Right cardiac atrium (tissue), 5 donors: ENCODE data around the gene SCN1A. TPM values are rescaled to one million over a fixed set of nuclear protein-coding genes. Genes with fewer than 3 reads are reported as not detected.
"Not testable (repeated sequence)": the region's sequence is repeated elsewhere in the genome, so short reads cannot be mapped to it uniquely, and the experiment has no call there.

ENCODE experiments used
- ATAC-seq, 2 donors: fragments of 200-7000 bp; cut with Tn5 transposase; one replicate each; pipeline versions ENCODE4 v1.8.0 to v1.9.1; 2020; ENCODE audit warnings: moderate library complexity in 2 of 2, mild to moderate bottlenecking in 1 of 2
- DNase-seq, 3 donors: peaks; one replicate each; pipeline ENCODE4 v3.0.0-alpha.2; 2020
- H3K27ac ChIP-seq: one replicate; pipeline ENCODE4 v1.5.1; 2013; ENCODE audit warnings: mild to moderate bottlenecking, low read length, control low read depth, moderate library complexity
- H3K27me3 ChIP-seq: one replicate; pipeline ENCODE4 v1.6.1; 2013; ENCODE audit not compliant: control insufficient read depth, insufficient read depth
- H3K4me1 ChIP-seq: one replicate; pipeline ENCODE4 v1.6.1; 2013; ENCODE audit warnings: low read length; ENCODE audit not compliant: control insufficient read depth, insufficient read depth
- H3K4me3 ChIP-seq: one replicate; pipeline ENCODE4 v1.5.1; 2013; ENCODE audit warnings: low read length, control low read depth
- H3K9me3 ChIP-seq: one replicate; pipeline ENCODE4 v1.6.1; 2013; ENCODE audit warnings: low read length; ENCODE audit not compliant: control insufficient read depth
- WGBS: extraction: QIAGEN DNeasy Blood & Tissue Kit; methylation state at CpG from one replicate; pipeline ENCODE4 v1.1.7; 2013; 5-methylcytosine and 5-hydroxymethylcytosine counted together
- intact Hi-C, 4 donors: fragments of 100-400 bp; cut with DNase I; formaldehyde crosslinking; loops; one replicate each; pipeline versions ENCODE4 v1.11.0 to v1.14.0; 2022 to 2023
- polyA plus RNA-seq: library from polyadenylated mRNA; stranded (reverse); fragments of 200-250 nt; gene quantifications from one replicate; pipeline ENCODE4 v1.2.3, GENCODE V29; 2013
- total RNA-seq, 4 donors: library from RNA; stranded (reverse); fragmentation: NEBNext Ultra II Directional; extraction: Animal tissue kit (Norgen Biotek cat#: 25700); gene quantifications; one replicate each; pipeline ENCODE4 v1.2.1, GENCODE V29; 2021
- donor health status: healthy with polysubstance abuse.
- donor health status: DM: no; HTN: yes; CAD: no.
- donor health status: DM: no; HTN: no; CAD: no.
- donor health status: DM: no; HTN: yes; CAD: no; lungs with severe emphysema.
- donor health status: DM: yes; HTN: yes; CAD: no.

SCN1A gene
- total and polyA plus RNA-seq, 5 donors: 0.06 to 0.59 (median 0.20) TPM

DNA sequence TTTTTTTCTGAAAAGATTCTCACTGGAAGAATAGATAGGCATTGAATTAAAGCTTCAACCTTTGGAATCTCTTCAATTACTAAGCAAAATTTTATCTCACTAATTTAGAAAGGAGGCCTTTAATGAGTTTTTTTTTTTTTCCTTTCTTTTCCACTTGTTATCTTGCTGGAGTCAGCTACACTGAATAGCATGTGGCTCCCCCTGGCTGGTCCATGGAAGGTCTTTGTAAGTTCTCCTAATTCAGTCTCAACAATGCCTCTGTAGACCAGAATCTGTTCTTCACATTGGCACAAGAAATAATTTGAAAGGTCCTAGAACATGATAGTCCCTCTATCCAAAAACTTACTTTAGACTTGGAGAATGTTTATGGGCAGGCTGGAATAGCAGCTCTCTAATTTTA is 24.2 kb upstream of the SCN1A start:
- DNase-seq (no peak), ATAC-seq (no peak)
- Histone ChIP-seq H3K4me1 (peaks cover 2% of the 10 kb centered on the region), H3K27me3 (no peaks in the 10 kb centered on the region), H3K27ac (no peak overlapping the region), H3K9me3 (no peaks in the 10 kb centered on the region), H3K4me3 (no peak overlapping the region)
- intact Hi-C loops: no loop called here

DNA sequence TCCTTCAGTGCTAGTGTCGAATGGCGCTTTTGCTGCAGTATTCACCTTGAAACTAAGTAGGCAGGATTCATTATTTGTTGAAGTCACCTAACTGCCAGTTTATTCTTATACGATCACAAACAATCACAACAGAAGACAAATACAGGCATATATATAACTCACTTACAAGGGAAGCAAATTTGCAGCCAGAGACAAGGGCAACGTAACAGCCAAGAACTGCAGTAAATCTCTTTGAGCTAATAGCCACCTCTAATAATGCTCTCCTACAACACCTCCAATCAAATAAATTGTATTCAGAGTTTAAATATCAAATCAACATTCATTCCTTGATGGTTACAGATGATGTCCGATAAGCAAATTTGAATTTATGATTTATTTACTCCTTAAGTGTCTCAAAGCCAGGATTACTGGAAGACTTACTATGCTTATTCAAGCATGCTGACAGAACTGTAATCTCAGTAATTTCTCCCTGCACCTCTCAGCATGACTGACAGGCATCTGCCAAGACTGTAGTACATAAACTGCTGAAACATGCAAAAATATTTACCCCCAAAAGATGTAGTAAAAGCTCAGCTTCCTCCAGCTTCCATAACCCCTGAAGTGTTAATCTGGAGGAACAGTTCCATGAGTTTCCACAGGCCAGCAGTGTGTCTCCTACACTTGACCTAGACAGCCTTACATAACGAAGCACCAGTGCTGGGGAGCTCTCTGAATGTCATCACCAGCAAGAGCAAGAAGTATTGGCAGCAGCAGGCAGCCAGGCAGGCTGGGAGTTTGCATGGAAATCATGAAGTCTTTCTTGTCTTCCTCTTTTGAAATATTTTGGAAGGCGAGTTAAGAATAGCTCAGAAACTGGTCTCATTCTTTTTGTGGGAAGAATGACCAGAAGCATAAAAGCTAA is 20.9 kb upstream of the SCN1A start:
- DNase-seq: peak in 1 of 3 donors; percentile 25
- Histone ChIP-seq H3K4me3 (no peak overlapping the region), H3K9me3 (no peaks in the 10 kb centered on the region), H3K27me3 (no peaks in the 10 kb centered on the region), H3K27ac (no peak overlapping the region), H3K4me1 (peaks cover 2% of the 10 kb centered on the region)
- intact Hi-C loops: no loop called here
- ATAC-seq: peak; percentile 59 to 84
- 68% methylated on average over 7 of the region's 7 CpGs for WGBS

DNA sequence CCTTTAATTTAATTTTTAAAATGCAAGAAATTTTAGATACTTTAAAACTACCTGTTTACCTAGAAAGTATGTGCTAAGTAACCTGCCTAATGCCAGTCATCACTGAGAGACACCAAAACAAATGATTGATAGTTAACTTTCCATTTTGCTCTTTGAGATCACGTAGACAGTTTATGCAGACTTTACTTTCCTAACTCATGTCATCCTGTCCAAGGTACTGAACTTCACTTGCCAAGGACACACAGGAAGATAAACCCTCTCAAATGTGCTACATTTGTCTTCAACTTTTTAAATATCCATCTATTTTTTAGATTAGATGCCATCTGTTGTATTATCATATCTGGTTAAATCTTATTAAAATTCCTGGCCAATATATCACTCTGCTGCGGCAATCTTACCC is 20.1 kb upstream of the SCN1A start:
- Histone ChIP-seq H3K27ac (no peak overlapping the region), H3K27me3 (no peaks in the 10 kb centered on the region), H3K4me1 (peaks cover 2% of the 10 kb centered on the region), H3K4me3 (no peak overlapping the region), H3K9me3 (no peaks in the 10 kb centered on the region)
- intact Hi-C loops: no loop called here
- ATAC-seq (no peak), DNase-seq (no peak)
- 61% methylated on average over 2 of the region's 2 CpGs for WGBS

DNA sequence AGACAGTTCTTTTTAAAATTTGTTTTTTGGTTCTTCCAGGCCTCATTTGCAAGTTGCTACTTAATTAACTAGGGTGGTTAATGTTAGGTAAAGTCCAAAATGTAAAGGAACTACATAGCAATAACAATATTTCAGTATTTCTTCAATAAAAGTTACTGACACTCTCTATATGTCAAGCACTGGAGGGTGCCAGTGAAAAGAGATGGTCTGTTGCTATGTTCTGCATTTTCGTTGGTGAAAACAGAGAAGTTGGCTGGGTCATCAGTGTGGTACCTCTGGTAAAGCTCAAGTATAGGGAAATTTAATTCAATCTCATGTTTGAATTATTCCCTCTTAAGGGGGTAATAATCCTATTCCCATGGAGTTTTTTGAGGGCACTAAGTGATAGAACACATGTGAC is 16.3 kb upstream of the SCN1A start:
- intact Hi-C loops: no loop called here
- Histone ChIP-seq H3K4me3 (no peak overlapping the region), H3K9me3 (no peaks in the 10 kb centered on the region), H3K4me1 (peaks cover 2% of the 10 kb centered on the region), H3K27me3 (no peaks in the 10 kb centered on the region), H3K27ac (no peak overlapping the region)
- DNase-seq (no peak), ATAC-seq (no peak)
- 67% methylated on average over 1 of the region's 1 CpG for WGBS

DNA sequence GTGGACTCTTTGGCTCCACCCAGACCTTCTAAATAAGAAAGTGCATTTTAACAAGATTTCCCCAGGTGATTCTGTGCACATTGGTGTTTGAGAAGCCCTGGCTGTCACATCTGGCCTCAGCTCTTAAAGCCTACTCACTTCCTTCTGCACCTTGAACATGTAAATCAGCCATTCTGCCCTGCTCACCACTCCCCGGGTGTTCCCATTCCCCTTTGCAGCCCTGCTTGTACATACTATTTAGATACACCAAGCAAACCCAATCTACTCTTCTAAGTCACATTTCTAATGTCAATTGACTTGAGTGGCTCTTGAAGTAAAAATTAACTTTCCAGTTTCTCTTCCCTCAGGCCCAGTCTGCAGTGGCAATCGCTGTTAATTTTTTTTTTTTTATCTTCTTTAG is 13.1 kb upstream of the SCN1A start:
- Histone ChIP-seq H3K27ac (no peak overlapping the region), H3K4me1 (no peaks in the 10 kb centered on the region), H3K4me3 (no peak overlapping the region), H3K9me3 (no peaks in the 10 kb centered on the region), H3K27me3 (no peaks in the 10 kb centered on the region)
- WGBS: 91% methylated on average over 2 of the region's 2 CpGs
- DNase-seq (no peak), ATAC-seq (no peak)
- intact Hi-C loops: no loop called here

DNA sequence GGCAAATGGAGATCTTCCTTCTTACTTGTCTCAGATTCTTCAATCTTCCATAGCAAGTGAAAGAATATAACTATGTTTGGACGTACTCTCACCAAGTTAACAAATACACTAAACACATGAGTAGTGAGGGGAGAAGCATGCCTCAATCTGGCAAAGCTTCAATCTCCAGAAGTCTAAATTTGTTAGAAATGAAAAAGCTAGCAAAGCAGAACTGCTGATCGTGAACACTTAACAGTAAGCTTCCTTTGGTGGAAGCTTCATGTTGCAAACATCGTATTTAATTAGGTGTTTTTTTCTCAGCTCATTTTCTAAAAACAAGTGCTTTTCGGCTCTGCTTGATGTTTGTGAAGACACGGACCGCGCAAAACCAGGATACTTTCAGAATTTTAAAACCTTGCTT is 12.7 kb upstream of the SCN1A start:
- Histone ChIP-seq H3K27me3 (no peaks in the 10 kb centered on the region), H3K27ac (no peak overlapping the region), H3K4me1 (no peaks in the 10 kb centered on the region), H3K9me3 (no peaks in the 10 kb centered on the region), H3K4me3 (no peak overlapping the region)
- intact Hi-C loops: no loop called here
- 50% methylated on average over 7 of the region's 7 CpGs for WGBS
- no peak for DNase-seq
- no peak for ATAC-seq

DNA sequence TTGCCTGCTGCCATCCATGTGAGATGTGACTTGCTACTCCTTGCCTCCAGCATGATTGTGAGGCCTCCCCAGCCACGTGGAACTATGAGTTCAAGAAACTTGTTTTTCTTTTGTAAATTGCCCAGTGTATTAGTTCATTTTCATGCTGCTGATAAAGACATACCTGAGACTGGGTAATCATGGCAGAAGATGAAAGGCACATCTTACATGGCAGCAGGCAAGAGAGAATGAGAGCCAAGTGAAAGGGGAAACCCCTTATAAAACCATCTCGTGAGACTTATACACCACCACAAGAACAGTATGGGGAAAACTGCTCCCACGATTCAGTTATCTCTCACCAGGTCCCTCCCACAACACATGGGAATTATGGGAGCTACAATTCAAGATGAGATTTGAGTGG is 11.7 kb upstream of the SCN1A start:
- intact Hi-C loops: loop anchor here in 2 of 4 donors (10.0 kb wide), 1 partner anchor 185 kb away; the partner anchor contains the start of gene TTC21B (in 2 of the 2)
- WGBS: 59% methylated on average over 3 of the region's 3 CpGs
- not testable (repeated sequence) for ATAC-seq

DNA sequence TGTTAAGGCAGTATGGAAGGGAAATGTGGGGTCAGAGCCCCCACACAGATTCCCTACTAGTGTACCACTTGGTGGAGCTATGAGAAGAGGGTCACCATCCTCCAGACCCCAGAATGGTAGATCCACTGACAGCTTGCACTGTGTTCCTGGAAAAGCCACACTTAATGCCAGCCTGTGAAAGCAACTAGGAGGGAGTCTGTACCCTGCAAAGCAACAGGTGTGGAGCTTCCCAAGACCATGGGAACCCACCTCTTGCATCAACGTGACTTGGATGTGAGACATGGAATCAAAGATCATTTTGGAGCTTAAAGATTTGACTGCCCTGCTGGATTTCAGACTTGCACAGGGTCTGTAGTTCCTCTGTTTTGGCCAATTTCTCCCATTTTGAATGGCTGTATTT is 10.8 kb upstream of the SCN1A start:
- intact Hi-C loops: loop anchor here in 2 of 4 donors (10.0 kb wide), 1 partner anchor 184 kb away; the partner anchor contains the start of gene TTC21B (in 2 of the 2)
- 98% methylated on average over 1 of the region's 1 CpG for WGBS
- no peak for DNase-seq

More for the DNA sequence above, 11.7 kb upstream of the SCN1A start:
- not testable (repeated sequence) for H3K27me3 ChIP-seq, H3K27ac ChIP-seq, H3K9me3 ChIP-seq, DNase-seq, H3K4me3 ChIP-seq, H3K4me1 ChIP-seq

DNA sequence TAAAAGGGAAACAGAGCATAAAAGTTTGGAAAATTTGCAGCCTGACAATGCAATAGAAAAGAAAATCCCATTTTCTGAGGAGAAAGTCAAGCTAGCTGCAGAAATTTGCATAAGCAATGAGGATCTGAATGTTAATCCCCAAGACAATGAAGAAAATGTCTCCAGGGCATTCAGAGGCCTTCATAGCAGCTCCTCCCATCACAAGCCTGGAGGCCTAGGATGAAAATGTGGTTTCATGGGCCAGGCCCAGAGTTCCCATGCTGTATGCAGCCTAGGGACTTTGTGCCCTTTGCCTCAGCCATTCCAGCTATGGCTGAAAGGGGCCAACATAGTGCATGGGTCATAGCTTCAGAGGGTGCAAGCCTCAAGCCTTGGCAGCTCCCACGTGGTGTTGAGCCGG is 10.3 kb upstream of the SCN1A start:
- intact Hi-C loops: loop anchor here in 2 of 4 donors (10.0 kb wide), 1 partner anchor 183 kb away; the partner anchor contains the start of gene TTC21B (in 2 of the 2)
- 95% methylated on average over 2 of the region's 2 CpGs for WGBS
- DNase-seq (no peak), ATAC-seq (no peak)
- no peaks in the 10 kb centered on the region for H3K27me3 ChIP-seq
- H3K4me1 ChIP-seq: no peaks in the 10 kb centered on the region
- H3K4me3 ChIP-seq: no peak overlapping the region
- no peak overlapping the region for H3K27ac ChIP-seq
- no peaks in the 10 kb centered on the region for H3K9me3 ChIP-seq

More for the DNA sequence above, 10.8 kb upstream of the SCN1A start:
- Histone ChIP-seq H3K4me3 (no peak overlapping the region), H3K27ac (no peak overlapping the region), H3K27me3 (no peaks in the 10 kb centered on the region), H3K9me3 (no peaks in the 10 kb centered on the region), H3K4me1 (no peaks in the 10 kb centered on the region)
- ATAC-seq: no peak

DNA sequence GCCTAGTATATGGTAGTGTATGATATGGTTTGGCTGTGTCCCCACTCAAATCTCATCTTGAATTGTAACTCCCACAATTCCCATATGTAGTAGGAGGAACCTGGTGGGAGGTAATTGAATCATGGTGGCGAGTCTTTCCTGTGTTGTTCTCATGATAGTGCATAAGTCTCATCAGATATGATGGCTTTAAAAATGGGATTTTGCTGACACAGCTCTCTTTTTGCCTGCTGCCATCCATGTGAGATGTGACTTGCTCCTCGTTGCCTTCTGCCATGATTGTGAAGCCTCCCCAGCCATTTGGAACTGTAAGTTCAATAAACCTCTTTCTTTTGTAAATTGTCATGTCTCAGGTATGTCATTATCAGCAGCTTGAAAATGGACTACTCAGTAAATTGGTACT is 9.5 kb upstream of the SCN1A start:
- Histone ChIP-seq H3K27ac (no peak overlapping the region), H3K9me3 (no peaks in the 10 kb centered on the region)
- WGBS: 71% methylated on average over 2 of the region's 2 CpGs

DNA sequence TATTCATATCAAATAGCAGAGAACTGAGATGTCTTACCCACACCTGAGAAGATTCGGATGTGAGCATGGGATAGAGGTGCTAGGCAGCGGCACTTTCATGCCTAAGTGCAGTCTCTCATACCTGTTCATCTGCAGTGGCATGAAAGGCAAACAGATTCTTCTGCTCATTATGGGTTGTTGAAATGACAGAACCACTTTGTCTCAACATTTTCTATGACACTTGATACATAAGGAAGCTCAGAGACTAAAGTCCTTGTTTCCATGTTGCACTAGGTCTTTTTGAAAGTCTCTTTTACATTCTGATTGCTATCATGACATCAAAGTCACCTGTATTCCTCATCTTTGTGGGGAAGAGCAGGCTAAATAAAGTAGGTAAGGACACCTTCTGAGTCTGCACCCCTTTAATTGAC is 8.0 kb upstream of the SCN1A start:
- no peaks in the 10 kb centered on the region for H3K27me3 ChIP-seq
- no peak overlapping the region for H3K27ac ChIP-seq
- no peak for DNase-seq
- WGBS: 91% methylated on average over 2 of the region's 2 CpGs
- no peaks in the 10 kb centered on the region for H3K4me1 ChIP-seq
- intact Hi-C loops: loop anchor here in 2 of 4 donors (10.0 kb wide), 1 partner anchor 181 kb away; the partner anchor contains the start of gene TTC21B (in 2 of the 2)
- no peaks in the 10 kb centered on the region for H3K9me3 ChIP-seq
- H3K4me3 ChIP-seq: no peak overlapping the region
- no peak for ATAC-seq

More for the DNA sequence above, 9.5 kb upstream of the SCN1A start:
- no peak overlapping the region for H3K4me3 ChIP-seq
- intact Hi-C loops: loop anchor here in 2 of 4 donors (10.0 kb wide), 1 partner anchor 183 kb away; the partner anchor contains the start of gene TTC21B (in 2 of the 2)
- ATAC-seq: no peak
- no peaks in the 10 kb centered on the region for H3K4me1 ChIP-seq
- no peak for DNase-seq
- no peaks in the 10 kb centered on the region for H3K27me3 ChIP-seq
